GM12878 (cell line): ENCODE measurements around the gene OVOL1. TPM values are rescaled to one million over a fixed set of nuclear protein-coding genes. Genes with fewer than 3 reads are reported as not detected.

Experiments
- ATAC-seq: fragments of 200-7000 bp; cut with Tn5 transposase; 3 replicates; pipeline ENCODE4 v1.9.1; 2020; ENCODE audit warnings: mild to moderate bottlenecking, moderate library complexity
- BruUV-seq: library from RNA; stranded (reverse); fragments of 400-500 nt; replicated peaks from 2 replicates; lab custom pipeline; 2021; lab: Mats Ljungman, UMichigan
- CTCF ChIA-PET: fragments of 300-600 bp; sonication (Branson Sonifier 250); formaldehyde crosslinking; extraction: SDS; loops from one replicate; lab custom pipeline; 2021; ENCODE audit warnings: inconsistent platforms; lab: Yijun Ruan, JAX
- POLR2A ChIA-PET: fragments of 350-600 bp; formaldehyde crosslinking; extraction: SDS; loops from one replicate; lab custom pipeline; 2021; ENCODE audit warnings: inconsistent platforms; lab: Charles Lee
- RAD21 ChIA-PET: fragments of 300-600 bp; sonication (Branson Sonifier 250); formaldehyde crosslinking; loops from one replicate; lab custom pipeline; 2023; ENCODE audit warnings: antibody characterized with exemption; ENCODE audit not compliant: unreplicated experiment; lab: Charles Lee
- SMC1A ChIA-PET: fragments of 300-600 bp; sonication (Branson Sonifier 250); formaldehyde crosslinking; loops from one replicate; lab custom pipeline; 2023; ENCODE audit not compliant: unreplicated experiment, uncharacterized antibody; lab: Charles Lee
- DNase-seq: peaks from one replicate; pipeline ENCODE4 v3.0.0-alpha.2; 2011; ENCODE audit warnings: low read depth, low spot score
- FAIRE-seq: peaks from 3 replicates; lab custom pipeline; 2011; peaks lifted over from hg19 to GRCh38; lab: Jason Lieb, UNC
- H2AFZ ChIP-seq: 2 replicates; pipeline ENCODE4 v1.6.0; 2011; ENCODE audit warnings: low read depth, low read length, control low read depth; ENCODE audit not compliant: control insufficient read depth
- H3K27ac ChIP-seq: 2 replicates; pipeline ENCODE4 v1.5.1; 2011; ENCODE audit warnings: control low read depth; ENCODE audit not compliant: control insufficient read depth, insufficient read depth
- H3K27me3 ChIP-seq, 2 experiments: replicated peaks in 1 of 2; 2 replicates each; pipeline versions ENCODE4 v1.6.0 to v1.6.1; 2011; ENCODE audit warnings: low read length in 1 of 2; ENCODE audit not compliant: control insufficient read depth in 2 of 2, insufficient read depth in 2 of 2
- H3K36me3 ChIP-seq, 2 experiments: 2 replicates each; pipeline ENCODE4 v1.5.1; 2011; ENCODE audit warnings: low read length in 1 of 2; ENCODE audit not compliant: control insufficient read depth in 2 of 2, insufficient read depth in 2 of 2
- H3K4me1 ChIP-seq: 2 replicates; pipeline ENCODE4 v1.6.1; 2011; ENCODE audit warnings: mild to moderate bottlenecking, low read length, moderate library complexity, mixed read lengths; ENCODE audit not compliant: control insufficient read depth, insufficient read depth
- H3K4me2 ChIP-seq: 2 replicates; pipeline ENCODE4 v1.6.0; 2011; ENCODE audit warnings: control low read depth; ENCODE audit not compliant: control insufficient read depth, insufficient read depth
- H3K4me3 ChIP-seq: fragments of 200-600 bp; sonication (generic); 2 replicates; pipeline ENCODE4 v1.5.1; 2016
- H3K79me2 ChIP-seq: 2 replicates; pipeline ENCODE4 v1.6.0; 2011; ENCODE audit warnings: low read length; ENCODE audit not compliant: control insufficient read depth, insufficient read depth
- H3K9ac ChIP-seq: 2 replicates; pipeline ENCODE4 v1.8.0; 2011; ENCODE audit warnings: low read length, control low read depth, mixed read lengths; ENCODE audit not compliant: control insufficient read depth, insufficient read depth
- H3K9me3 ChIP-seq: replicated peaks from 3 replicates; pipeline ENCODE4 v1.5.1; 2011; ENCODE audit warnings: mild to moderate bottlenecking, low read length; ENCODE audit not compliant: control insufficient read depth, insufficient read depth
- H4K20me1 ChIP-seq: 2 replicates; pipeline ENCODE4 v1.6.0; 2011; ENCODE audit not compliant: control insufficient read depth, insufficient read depth
- BHLHE40 ChIP-seq, 2 experiments: fragments of 450-650 bp in 1 of 2; IDR thresholded peaks; 2 replicates each; pipeline ENCODE4 v1.6.1; 2011 to 2017; ENCODE audit warnings: low read depth in 2 of 2, borderline replicate concordance in 1 of 2, improper control_type of control experiment in 1 of 2, low read length in 1 of 2, mild to moderate bottlenecking in 1 of 2
- EED ChIP-seq: sonication (generic); IDR thresholded peaks from 2 replicates; pipeline ENCODE4 v1.6.1; 2016; ENCODE audit warnings: antibody characterized with exemption, low read depth
- ESRRA ChIP-seq: IDR thresholded peaks from 2 replicates; pipeline ENCODE4 v1.6.1; 2012; ENCODE audit warnings: mild to moderate bottlenecking, low read length, improper control_type of control experiment
- JUNB ChIP-seq: IDR thresholded peaks from 2 replicates; pipeline ENCODE4 v1.6.1; 2016; ENCODE audit warnings: antibody characterized with exemption, mild to moderate bottlenecking
- NRF1 ChIP-seq: conservative IDR thresholded peaks from 2 replicates; pipeline ENCODE4 v1.6.1; 2011; ENCODE audit warnings: mild to moderate bottlenecking, low read depth, low read length, improper control_type of control experiment
- SIN3A ChIP-seq: IDR thresholded peaks from 2 replicates; pipeline ENCODE4 v1.6.1; 2012; ENCODE audit warnings: low read depth, low read length, improper control_type of control experiment
- STAT1 ChIP-seq: fragments of 450-650 bp; conservative IDR thresholded peaks from 2 replicates; pipeline ENCODE4 v1.6.1; 2014; ENCODE audit warnings: antibody characterized with exemption, mild to moderate bottlenecking
- WGBS: methylation state at CpG from one replicate; pipeline ENCODE4 v1.1.6; 2016; ENCODE audit warnings: low lambda C conversion rate; ENCODE audit not compliant: insufficient replicate concordance, insufficient coverage; ENCODE audit errors: missing lambda C conversion rate; 5-methylcytosine and 5-hydroxymethylcytosine counted together
- in situ Hi-C: fragments of 300-500 bp; cut with MboI; formaldehyde crosslinking; loops from 9 replicates; pipeline ENCODE4 v1.14.3; 2018; ENCODE audit warnings: mixed read lengths
- intact Hi-C: fragments of 100-400 bp; cut with micrococcal nuclease; formaldehyde crosslinking; loops from one replicate; pipeline ENCODE4 v1.14.2; 2022; ENCODE audit not compliant: unreplicated experiment
- polyA plus RNA-seq, 11 experiments: library from polyadenylated mRNA; depleted of rRNA in 4 of 11; unstranded in 6 of 11; stranded (reverse) in 5 of 11; fragments of >200 nt; fragmentation: Nextera tagmentation in 4 of 11; fragmentation: Illumina TruSeq in 1 of 11; extraction: Ambion mirVana in 4 of 11; extraction: Trizol in 1 of 11; gene quantifications; 1 replicate in 1 of 11; 2 replicates in 10 of 11; pipeline versions ENCODE4 v1.2.1 to v1.2.3, GENCODE V29; 2011 to 2016; ENCODE audit warnings: inconsistent platforms in 2 of 11, missing spikeins in 2 of 11, low read depth in 1 of 11
- total RNA-seq, 4 experiments: library from RNA; depleted of rRNA in 3 of 4; stranded (reverse); fragments of >200 nt in 3 of 4; fragmentation: Illumina TruSeq in 1 of 4; extraction: Trizol in 1 of 4; gene quantifications; 2 replicates each; pipeline versions ENCODE4 v1.2.1 to v1.2.3, GENCODE V29; 2013 to 2021

Gene OVOL1
- total and polyA plus RNA-seq, 10 of the 15 experiments (the other 5 are each of a cell fraction or from before 2014, with no cell fraction given), result 0.04 to 0.96 (median 0.09) TPM; not detected in 7

DNA sequence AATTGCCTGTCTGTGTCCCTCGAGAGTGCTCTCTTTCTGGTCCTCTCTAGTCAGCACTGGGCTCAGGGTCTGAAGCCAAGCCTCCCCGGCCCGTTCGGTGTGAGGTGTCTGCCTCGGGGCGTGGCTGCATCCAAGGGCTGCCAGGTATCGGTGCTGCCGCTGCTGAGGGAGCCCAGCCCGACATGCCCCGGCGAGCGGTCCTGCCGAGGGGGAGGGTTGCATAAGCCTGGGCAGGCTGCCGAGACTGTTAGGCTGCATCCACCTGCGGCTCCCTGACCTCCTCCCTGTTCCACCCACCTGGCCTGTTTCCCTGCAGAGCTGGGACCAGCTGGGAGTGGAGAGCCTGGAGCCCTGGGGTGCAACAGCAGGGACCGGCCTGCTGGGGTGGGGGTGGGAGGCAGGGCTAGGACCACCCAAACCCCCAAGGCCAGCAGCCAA is 6.3 kb downstream of the OVOL1 start:
- no peak overlapping the region for H3K27ac ChIP-seq
- no peaks in the 10 kb centered on the region for H4K20me1 ChIP-seq
- no peak overlapping the region for H3K4me2 ChIP-seq
- POLR2A ChIA-PET, result interaction anchor here (0.6 to 5.8 kb wide), 8 partner anchors 8 to 85 kb away, joined by 3 to 27 read pairs (median 4); partner anchors contain the start of gene AP5B1
- 85% methylated on average over 15 of the region's 16 CpGs for WGBS
- CTCF ChIA-PET, result interaction anchor here (0.7 to 5.9 kb wide), 6 partner anchors 9 to 152 kb away, joined by 3 to 62 read pairs (median 11); partner anchors contain the start of genes AP5B1 and MUS81
- no peak overlapping the region for H3K4me3 ChIP-seq
- in situ Hi-C loops, result no loop called here
- no peaks in the 10 kb centered on the region; a peak in 2 of 4 replicates for H3K27me3 ChIP-seq
- peaks cover 24% of the 10 kb centered on the region for H3K4me1 ChIP-seq
- no peak overlapping the region for H3K9ac ChIP-seq
- BruUV-seq, result no TSS peak
- FAIRE-seq (no peak), DNase-seq (no peak), ATAC-seq (no peak)
- H3K36me3 ChIP-seq, result no peaks in the 10 kb centered on the region
- no peak overlapping the region for H2AFZ ChIP-seq
- SMC1A ChIA-PET, result interaction anchor here (1.0 to 1.2 kb wide), 3 partner anchors 19 to 130 kb away, joined by 3 read pairs; partner anchors contain the start of gene RELA
- H3K9me3 ChIP-seq, result no peaks in the 10 kb centered on the region
- H3K79me2 ChIP-seq, result no peaks in the 10 kb centered on the region
- no peak for TF ChIP-seq JUNB
- TF ChIP-seq BHLHE40 (IDR thresholded peaks at IDR 0.05; ENCODE audit: borderline replicate concordance in 1 of 2, low read depth in 2 of 2, low read length in 1 of 2), result no peak
- TF ChIP-seq SIN3A, result no peak
- no peak for TF ChIP-seq ESRRA
- TF ChIP-seq NRF1, result no peak
- no peak for TF ChIP-seq STAT1
- TF ChIP-seq EED, result no peak
- TF ChIP-seq, all 136 proteins: peak for 0
- intact Hi-C loops, result no loop called here
- RAD21 ChIA-PET, result interaction anchor here (1.1 to 1.8 kb wide), 2 partner anchors 9 to 13 kb away, joined by 5 read pairs; partner anchors contain the start of gene AP5B1
